HG02610 (cell line): ENCODE measurements around the gene ACOX2.

ENCODE experiments used
- ATAC-seq: cut with Tn5 transposase; IDR thresholded peaks from one replicate; pipeline ENCODE4 v1.9.1; 2021; ENCODE audit warnings: mild to moderate bottlenecking, moderate library complexity; ENCODE audit not compliant: unreplicated experiment

Gene ACOX2

GRCh38 chr3:58514405-58514804 lies 22.6 kb downstream of the ACOX2 start:
- ATAC-seq, result no peak

GRCh38 chr3:58508437-58508836 lies 28.6 kb downstream of the ACOX2 start:
- ATAC-seq, result no peak

DNA sequence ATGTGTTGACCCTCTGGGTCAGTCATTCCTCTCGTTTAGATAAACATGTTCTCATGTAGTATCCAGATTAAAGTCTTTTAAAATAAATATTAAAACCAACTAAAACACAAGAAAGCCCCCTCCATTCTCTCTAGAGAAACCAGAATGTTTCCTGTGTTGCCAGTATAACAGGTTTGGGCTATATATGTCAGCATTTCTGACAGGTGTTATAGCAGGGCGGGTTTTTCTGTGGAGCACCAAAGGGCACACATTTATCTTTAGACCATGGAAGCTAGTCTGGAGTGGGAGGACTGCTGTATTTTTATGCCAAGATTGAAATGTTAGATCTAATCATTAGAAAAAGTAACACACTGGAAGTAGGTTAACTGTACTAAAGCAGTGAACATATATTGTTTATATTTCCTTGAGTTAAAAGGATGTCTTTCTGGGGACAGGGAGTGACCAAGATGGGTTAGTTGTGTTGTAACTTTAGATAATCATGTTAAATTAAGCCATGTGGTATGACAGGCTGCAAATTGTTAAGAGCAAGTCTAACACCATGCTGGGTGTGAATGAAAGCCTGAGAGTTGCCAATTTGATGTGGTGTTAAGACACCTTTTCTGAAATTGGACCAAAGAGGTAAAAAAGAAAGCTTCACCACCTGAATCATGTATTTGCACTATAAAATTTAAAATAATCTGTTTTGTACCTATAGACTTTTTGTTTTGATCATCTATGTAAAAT lies 29.5 kb downstream of the ACOX2 start:
- ATAC-seq, result no peak

DNA sequence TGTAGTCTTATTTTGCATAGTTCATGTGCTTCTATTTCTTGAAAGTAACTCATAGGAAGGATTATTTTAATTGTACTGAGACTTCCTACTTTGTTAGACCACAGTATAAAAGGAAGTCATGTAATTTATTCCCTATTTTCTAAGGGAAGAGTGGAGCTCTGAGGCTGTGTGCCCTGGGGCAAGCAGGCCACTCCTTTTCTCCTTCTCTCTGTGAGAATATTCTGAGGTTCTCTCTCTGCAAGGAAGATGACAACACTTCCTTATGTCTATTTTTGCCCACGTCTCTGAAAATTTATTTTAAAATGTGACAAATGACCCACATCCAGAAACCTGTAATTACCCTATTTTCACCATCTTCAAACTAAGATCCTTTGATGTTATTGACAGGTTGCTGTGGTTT lies 34.1 kb downstream of the ACOX2 start:
- no peak for ATAC-seq

DNA sequence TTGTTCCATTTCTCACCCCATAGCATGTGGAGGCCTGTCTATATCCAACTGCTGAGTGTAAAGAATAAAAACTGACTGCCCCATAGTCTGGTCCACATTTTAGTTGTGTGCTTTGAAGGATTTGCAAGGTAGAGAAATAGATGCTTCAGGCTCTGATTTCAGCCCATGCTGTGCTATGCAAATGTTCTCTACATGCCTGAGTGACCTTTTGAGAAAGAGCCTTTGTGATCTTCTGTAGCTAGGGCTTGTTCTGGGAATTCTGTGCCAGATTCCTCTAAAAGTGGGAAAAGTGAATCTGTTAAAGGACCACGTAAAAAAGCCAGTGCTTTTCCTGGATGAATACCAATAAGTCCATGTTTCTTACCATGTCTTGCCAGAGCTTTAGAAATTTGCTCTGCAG lies 39.9 kb downstream of the ACOX2 start:
- ATAC-seq, result no peak

GRCh38 chr3:58496206-58496857 lies 40.7 kb downstream of the ACOX2 start:
- no peak for ATAC-seq

DNA sequence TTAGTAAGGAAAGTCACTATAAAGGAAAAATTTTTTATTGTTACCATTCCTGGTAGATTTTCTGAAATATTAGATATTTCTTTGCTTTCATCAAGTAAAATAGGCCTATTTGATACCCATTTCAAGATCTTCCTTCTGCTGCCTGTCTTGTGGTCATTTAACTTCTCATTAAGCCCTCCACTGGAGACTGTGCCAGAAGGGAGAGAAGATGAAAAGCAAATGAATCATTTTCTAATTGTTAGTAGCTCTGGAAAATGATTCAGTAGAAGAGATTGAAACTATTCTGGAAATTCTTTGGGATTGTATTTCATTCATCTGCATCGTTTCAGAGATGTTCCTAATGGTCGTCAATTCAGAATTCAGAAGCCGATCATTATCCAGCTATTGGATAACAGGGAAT lies 41.9 kb downstream of the ACOX2 start:
- no peak for ATAC-seq

DNA sequence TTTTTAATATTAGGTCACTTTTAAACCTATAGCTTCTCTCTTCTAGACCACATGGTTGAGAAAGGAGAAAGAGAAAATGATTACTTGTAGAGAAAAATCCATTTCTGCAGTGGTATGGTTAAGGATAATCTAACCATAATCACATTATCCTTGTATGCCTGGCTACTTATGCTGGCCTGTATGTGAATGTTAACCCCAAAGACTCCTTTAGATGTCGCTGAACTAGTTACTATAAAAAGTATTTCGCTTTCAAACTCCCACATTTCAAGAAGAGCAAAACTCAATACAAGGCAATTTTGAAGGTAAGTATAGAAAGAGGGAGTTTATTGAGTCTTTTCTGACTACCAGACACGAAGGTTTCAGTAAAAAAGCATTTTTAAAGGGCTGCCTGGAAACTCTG lies 42.9 kb downstream of the ACOX2 start:
- ATAC-seq, result no peak

DNA sequence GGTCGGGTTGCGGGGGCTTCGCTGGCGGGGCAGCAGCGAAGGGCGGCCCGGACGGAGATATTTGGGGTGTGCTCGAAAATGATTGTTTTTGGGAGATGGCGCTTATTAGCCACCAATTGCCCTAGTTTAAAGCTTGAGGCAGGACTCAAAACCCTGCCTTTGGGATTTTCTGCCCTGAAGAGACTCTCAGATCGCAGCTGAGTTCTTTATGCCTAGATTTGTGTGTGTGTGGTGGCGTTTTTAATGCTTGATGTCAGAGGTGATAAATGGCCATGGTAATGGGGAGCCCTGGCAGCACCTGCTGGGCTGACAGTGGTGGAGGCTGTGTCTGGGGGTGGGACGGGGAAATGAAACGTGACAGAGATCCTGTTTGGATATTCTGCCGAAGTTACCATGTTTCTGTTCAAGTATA lies 44.5 kb downstream of the ACOX2 start:
- ATAC-seq, result no peak

GRCh38 chr3:58491506-58492402 lies 45.2 kb downstream of the ACOX2 start, which contains the start of gene KCTD6:
TSS of gene KCTD6 (plus strand) at chr3:58492096. CDS start at chr3:58498756, 6,660 bp downstream.
- ATAC-seq, result peak; percentile 89

GRCh38 chr3:58490860-58491501 lies 46.0 kb downstream of the ACOX2 start:
- ATAC-seq, result no peak

DNA sequence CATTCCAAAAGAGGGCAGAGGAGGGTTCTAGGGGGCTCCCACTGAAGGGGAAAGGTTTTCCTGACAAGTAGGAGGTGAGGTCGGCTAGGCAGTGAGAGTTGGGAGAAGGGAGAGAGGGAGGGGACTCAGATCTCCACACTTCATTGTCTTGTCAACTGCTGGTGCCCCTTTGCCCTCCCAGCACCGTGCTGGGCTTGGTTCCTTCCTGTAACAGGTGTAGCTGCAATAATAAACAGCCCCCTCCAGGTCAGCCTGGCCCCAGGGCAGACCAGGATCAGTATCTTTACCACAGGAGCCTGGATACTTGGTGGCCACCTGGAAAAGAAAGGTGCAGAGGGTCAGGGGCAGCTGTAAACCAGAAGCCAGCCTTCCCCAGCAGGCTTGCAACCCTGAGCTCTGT lies 48.0 kb downstream of the ACOX2 start:
- no peak for ATAC-seq

GRCh38 chr3:58487140-58487886 lies 49.7 kb downstream of the ACOX2 start:
- ATAC-seq, result no peak

- no peak for ATAC-seq
Measured at GRCh38 chr3:58485801-58486435, 51.1 kb downstream of the ACOX2 start.

DNA sequence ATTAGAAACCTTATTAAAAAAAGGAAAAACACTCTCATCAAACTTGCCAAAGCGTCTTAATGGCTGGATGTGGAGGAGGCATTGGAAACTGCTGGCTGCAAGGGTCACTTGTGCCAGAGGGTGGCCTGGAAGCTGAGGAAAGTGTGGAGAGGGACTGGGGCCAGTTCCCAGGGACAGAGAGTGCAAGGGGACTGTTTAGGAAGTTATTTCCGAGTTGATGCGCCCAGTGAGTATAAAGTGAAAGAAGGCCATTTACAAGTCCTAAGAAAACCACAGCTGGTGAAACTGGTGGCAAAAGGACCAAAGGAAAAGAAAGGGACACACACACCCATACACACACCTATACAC lies 52.3 kb downstream of the ACOX2 start:
- no peak for ATAC-seq

GRCh38 chr3:58484045-58484721 lies 52.8 kb downstream of the ACOX2 start:
- ATAC-seq, result no peak

GRCh38 chr3:58482917-58483636 lies 53.9 kb downstream of the ACOX2 start:
- no peak for ATAC-seq

DNA sequence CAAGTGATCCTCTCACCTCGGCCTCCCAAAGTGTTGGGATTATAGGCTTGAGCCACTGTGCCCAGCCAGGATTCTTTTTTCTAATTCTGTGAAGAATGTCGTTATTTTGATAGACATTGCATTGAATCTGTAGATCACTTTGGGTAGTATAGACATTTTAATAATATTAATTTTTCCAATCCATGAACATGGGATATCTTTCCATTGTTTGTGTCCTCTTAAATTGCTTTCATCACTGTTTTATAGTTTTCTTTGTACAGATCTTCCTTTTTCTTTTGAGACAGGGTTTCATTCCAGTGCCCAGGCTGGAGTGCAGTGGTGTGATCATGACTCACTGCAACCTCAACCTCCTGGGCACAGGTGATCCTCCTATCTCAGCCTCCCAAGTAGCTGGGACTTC lies 56.7 kb downstream of the ACOX2 start:
- ATAC-seq, result no peak

GRCh38 chr3:58478781-58479180 lies 58.2 kb downstream of the ACOX2 start:
- no peak for ATAC-seq
